Psoas muscle (tissue), 8 donors: ENCODE data around the gene ATP8B1. TPM values are rescaled to one million over a fixed set of nuclear protein-coding genes. Genes with fewer than 3 reads are reported as not detected.

Experiments used
- ATAC-seq, 4 donors: fragments of 200-7000 bp; cut with Tn5 transposase; one replicate each; pipeline ENCODE4 v1.9.1; 2020; ENCODE audit warnings: moderate library complexity in 3 of 4, mild to moderate bottlenecking in 2 of 4
- DNase-seq, 2 donors: peaks; one replicate each; pipeline ENCODE4 v3.0.0-alpha.2; 2020
- H3K27ac ChIP-seq: fragments of 200-600 bp; one replicate; pipeline ENCODE4 v1.8.0; 2022
- H3K27me3 ChIP-seq, 3 donors: fragments of 200-600 bp in 1 of 3; one replicate each; pipeline versions ENCODE4 v1.6.1 to v1.8.0; 2013 to 2022; ENCODE audit warnings: low read length in 2 of 3, mild to moderate bottlenecking in 2 of 3, moderate library complexity in 1 of 3; ENCODE audit not compliant: insufficient read depth in 3 of 3
- H3K36me3 ChIP-seq, 2 donors: fragments of 200-600 bp in 1 of 2; one replicate each; pipeline versions ENCODE4 v1.6.1 to v1.8.0; 2013 to 2022; ENCODE audit warnings: low read depth in 1 of 2, mild to moderate bottlenecking in 1 of 2, moderate library complexity in 1 of 2; ENCODE audit not compliant: insufficient read depth in 1 of 2
- H3K4me1 ChIP-seq: fragments of 200-600 bp; one replicate; pipeline ENCODE4 v1.8.0; 2022
- H3K4me3 ChIP-seq: fragments of 200-600 bp; one replicate; pipeline ENCODE4 v1.8.0; 2022; ENCODE audit warnings: mild to moderate bottlenecking
- H3K9me3 ChIP-seq: fragments of 200-600 bp; one replicate; pipeline ENCODE4 v1.8.0; 2022
- WGBS, 3 donors: extraction: QIAGEN DNeasy Blood & Tissue Kit; methylation state at CpG; one replicate each; pipeline versions ENCODE4 v1.1.6 to v1.1.7; 2013; 5-methylcytosine and 5-hydroxymethylcytosine counted together
- intact Hi-C, 2 donors: fragments of 100-400 bp; cut with DNase I; formaldehyde crosslinking; loops; one replicate each; pipeline versions ENCODE4 v1.11.0 to v1.14.2; 2022
- polyA plus RNA-seq, 3 donors: library from polyadenylated mRNA; stranded (reverse); fragments of 200-250 nt; gene quantifications; one replicate each; pipeline ENCODE4 v1.2.3, GENCODE V29; 2013
- total RNA-seq, 4 donors: library from RNA; stranded (reverse); fragmentation: NEBNext Ultra II Directional in 2 of 4; extraction: Animal tissue kit (Norgen Biotek cat#: 25700) in 2 of 4; gene quantifications; one replicate each; pipeline versions ENCODE4 v1.2.1 to v1.2.4, GENCODE V29; 2021 to 2023
- TF ChIP-seq, protein P1 (sequence below): fragments of 200-600 bp; IDR thresholded peaks from one replicate; pipeline ENCODE4 v1.8.0; 2022; ENCODE audit warnings: antibody characterized with exemption
- donor health status: healthy with polysubstance abuse.
- donor health status: DM: no; HTN: no; CAD: no; lungs with moderate emphysema.
- donor health status: Bipolar disorder and iron deficiency.
- donor health status: healthy.
- donor health status: DM: yes; HTN: yes; CAD: no.
- donor health status: DM: no; HTN: no; CAD: no.
- donor health status: DM: no; HTN: no; CAD: no.
- donor health status: DM: yes; HTN: yes; CAD: no.

The ATP8B1 gene
- total and polyA plus RNA-seq, 7 donors = 0.45 to 2.5 (median 1.2) TPM

DNA sequence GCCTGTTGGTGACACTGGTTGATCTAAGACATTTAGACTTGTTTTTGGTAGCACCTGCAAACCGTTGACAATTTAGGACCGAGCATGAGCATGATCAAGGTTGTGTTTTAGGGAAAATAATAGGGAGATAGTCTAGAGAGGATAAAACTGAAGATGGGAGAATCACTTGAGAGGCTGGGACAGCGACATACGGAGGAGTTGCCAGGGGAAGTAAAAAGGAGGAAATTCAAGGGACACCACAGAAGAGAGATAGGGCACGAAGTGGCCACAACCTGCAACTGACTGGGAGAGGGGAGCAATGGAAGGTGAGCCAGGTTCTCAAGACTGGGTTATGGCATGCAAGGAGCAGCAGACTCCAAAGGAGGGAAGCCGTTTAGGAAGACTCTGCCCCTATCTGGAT is 1.4 kb upstream of the ATP8B1 start:
- intact Hi-C loops = loop anchor here (5.0 to 10.0 kb wide), 4 partner anchors 37 to 182 kb away; partner anchors contain the start of gene NARS1 (in 1 of the 2)
- Histone ChIP-seq H3K36me3 (no peaks in the 10 kb centered on the region), H3K4me1 (peaks cover 23% of the 10 kb centered on the region), H3K4me3 (no peak overlapping the region), H3K27me3 (peaks cover 0 to 4% (median 0%) of the 10 kb centered on the region in 3 donors), H3K27ac (no peak overlapping the region), H3K9me3 (no peaks in the 10 kb centered on the region)
- TF ChIP-seq, protein P1, sequence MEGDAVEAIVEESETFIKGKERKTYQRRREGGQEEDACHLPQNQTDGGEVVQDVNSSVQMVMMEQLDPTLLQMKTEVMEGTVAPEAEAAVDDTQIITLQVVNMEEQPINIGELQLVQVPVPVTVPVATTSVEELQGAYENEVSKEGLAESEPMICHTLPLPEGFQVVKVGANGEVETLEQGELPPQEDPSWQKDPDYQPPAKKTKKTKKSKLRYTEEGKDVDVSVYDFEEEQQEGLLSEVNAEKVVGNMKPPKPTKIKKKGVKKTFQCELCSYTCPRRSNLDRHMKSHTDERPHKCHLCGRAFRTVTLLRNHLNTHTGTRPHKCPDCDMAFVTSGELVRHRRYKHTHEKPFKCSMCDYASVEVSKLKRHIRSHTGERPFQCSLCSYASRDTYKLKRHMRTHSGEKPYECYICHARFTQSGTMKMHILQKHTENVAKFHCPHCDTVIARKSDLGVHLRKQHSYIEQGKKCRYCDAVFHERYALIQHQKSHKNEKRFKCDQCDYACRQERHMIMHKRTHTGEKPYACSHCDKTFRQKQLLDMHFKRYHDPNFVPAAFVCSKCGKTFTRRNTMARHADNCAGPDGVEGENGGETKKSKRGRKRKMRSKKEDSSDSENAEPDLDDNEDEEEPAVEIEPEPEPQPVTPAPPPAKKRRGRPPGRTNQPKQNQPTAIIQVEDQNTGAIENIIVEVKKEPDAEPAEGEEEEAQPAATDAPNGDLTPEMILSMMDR = no peak
- ATAC-seq (no peak), DNase-seq (no peak)
- WGBS, 3 donors = 74 to 86% (median 81%) methylated on average over 6 of the region's 6 CpGs

DNA sequence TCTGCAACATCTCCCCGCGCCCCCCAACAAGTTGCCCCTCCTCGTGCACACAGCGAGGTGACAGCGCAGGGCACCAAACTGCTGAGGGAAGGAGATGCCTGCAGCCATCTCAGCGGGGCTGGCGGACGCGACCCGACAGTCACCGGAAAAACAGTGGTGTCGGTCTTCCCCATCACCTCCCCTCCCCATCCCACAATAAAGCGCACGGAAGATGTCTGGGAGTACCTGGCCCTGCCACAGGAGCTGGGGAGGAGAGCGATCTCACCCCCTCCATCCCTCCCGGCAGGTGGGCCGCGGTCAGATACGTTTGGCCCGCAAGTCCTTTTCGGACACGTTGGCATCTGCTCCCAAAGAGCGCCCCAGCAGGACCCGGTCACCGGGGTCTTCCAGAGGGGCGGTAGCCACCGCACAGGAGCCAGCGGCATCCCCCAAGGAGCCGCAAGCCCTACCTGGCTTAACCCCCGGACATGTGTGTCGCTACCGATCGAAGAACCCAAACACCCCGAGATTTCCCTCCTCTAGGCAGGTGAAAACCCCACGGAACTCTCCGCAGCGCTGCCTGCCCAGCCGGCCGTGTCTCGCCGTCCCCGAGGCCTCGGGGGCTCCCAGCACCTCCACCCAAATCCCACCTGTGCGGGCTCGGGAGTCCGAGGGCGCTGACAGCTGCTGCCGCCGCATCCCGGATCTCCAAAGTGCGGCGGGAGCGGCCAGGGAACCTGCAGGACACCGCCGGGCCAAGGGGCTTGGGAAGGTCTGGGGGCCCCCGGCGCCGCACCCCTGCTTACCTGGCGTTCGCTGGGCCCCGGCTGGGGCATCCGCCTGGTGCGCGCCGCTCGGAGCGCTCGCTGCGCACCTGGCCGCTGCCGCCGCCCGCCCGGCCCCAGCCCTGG is 657 bp downstream of the ATP8B1 start:
- DNase-seq (peak in 1 of 2 donors; percentile 51), ATAC-seq (no peak)
- Histone ChIP-seq H3K36me3 (no peaks in the 10 kb centered on the region), H3K4me3 (peak overlapping the region; percentile 75), H3K27me3 (peaks cover 0 to 4% (median 0%) of the 10 kb centered on the region in 3 donors), H3K27ac (peak overlapping the region; percentile 71), H3K4me1 (peaks cover 14% of the 10 kb centered on the region), H3K9me3 (no peaks in the 10 kb centered on the region)
- 1 to 2% (median 1%) methylated on average over 58 to 74 of the region's 74 CpGs for WGBS, 3 donors
- TF ChIP-seq, protein P1 = no peak
- intact Hi-C loops = loop anchor here (5.0 to 10.0 kb wide), 4 partner anchors 35 to 180 kb away; partner anchors contain the start of gene NARS1 (in 1 of the 2)

- H3K27me3 ChIP-seq = peaks cover 0 to 4% (median 0%) of the 10 kb centered on the region in 3 donors
- ATAC-seq (no peak), DNase-seq (no peak)
- no peaks in the 10 kb centered on the region for H3K36me3 ChIP-seq
- 20 to 36% (median 32%) methylated on average over 25 to 26 of the region's 26 CpGs for WGBS, 3 donors
- TF ChIP-seq, protein P1 = no peak
- H3K4me3 ChIP-seq = peak overlapping the region; percentile 75
- no peak overlapping the region for H3K27ac ChIP-seq
- intact Hi-C loops = loop anchor here (5.0 to 10.0 kb wide), 4 partner anchors 34 to 179 kb away; partner anchors contain the start of gene NARS1 (in 1 of the 2)
- no peaks in the 10 kb centered on the region for H3K9me3 ChIP-seq
- H3K4me1 ChIP-seq = peaks cover 7% of the 10 kb centered on the region
Measured at GRCh38 chr18:57801761-57802212, 1.3 kb downstream of the ATP8B1 start.

DNA sequence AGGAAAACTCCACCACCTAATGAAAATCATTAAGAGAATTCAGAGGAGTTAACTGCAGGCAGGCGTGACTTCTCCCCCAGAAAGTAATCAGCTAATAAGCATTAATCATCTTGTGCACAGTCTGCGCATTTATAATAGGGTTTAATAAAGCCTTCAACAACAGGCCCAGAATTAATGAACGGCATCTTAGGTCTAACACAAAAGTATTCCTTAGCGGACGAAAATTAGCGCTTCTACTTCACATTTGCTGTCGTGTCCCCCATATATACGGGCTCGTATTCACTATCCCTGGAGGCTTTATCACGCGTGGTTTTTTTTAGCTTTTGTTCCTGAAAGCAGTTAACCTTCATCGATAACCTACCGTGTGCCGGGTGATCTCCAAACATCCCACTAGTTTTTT is 1.8 kb downstream of the ATP8B1 start:
- DNase-seq (no peak), ATAC-seq (no peak)
- TF ChIP-seq, protein P1 = no peak
- Histone ChIP-seq H3K27me3 (peaks cover 0 to 4% (median 0%) of the 10 kb centered on the region in 3 donors), H3K27ac (no peak overlapping the region), H3K36me3 (no peaks in the 10 kb centered on the region), H3K4me1 (peaks cover 6% of the 10 kb centered on the region), H3K4me3 (peak overlapping the region; percentile 75), H3K9me3 (no peaks in the 10 kb centered on the region)
- 61 to 70% (median 65%) methylated on average over 14 of the region's 14 CpGs for WGBS, 3 donors
- intact Hi-C loops = loop anchor here (5.0 to 10.0 kb wide), 4 partner anchors 34 to 179 kb away; partner anchors contain the start of gene NARS1 (in 1 of the 2)
